Measurements from ENCODE around the gene FKBP9.
"Not testable (repeated sequence)": the region's sequence is repeated elsewhere in the genome, so short reads cannot be mapped to it uniquely, and the experiment has no call there.

Gene FKBP9

GRCh38 chr7:32958046-32959025 lies 1.1 kb downstream of the FKBP9 start:
- DNase-seq (ENCODE audit: low spot score), result no peak

- DNase-seq (ENCODE audit: low spot score), result not testable (repeated sequence)
Observed at GRCh38 chr7:32963880-32964301, 6.7 kb downstream of the FKBP9 start.

DNA sequence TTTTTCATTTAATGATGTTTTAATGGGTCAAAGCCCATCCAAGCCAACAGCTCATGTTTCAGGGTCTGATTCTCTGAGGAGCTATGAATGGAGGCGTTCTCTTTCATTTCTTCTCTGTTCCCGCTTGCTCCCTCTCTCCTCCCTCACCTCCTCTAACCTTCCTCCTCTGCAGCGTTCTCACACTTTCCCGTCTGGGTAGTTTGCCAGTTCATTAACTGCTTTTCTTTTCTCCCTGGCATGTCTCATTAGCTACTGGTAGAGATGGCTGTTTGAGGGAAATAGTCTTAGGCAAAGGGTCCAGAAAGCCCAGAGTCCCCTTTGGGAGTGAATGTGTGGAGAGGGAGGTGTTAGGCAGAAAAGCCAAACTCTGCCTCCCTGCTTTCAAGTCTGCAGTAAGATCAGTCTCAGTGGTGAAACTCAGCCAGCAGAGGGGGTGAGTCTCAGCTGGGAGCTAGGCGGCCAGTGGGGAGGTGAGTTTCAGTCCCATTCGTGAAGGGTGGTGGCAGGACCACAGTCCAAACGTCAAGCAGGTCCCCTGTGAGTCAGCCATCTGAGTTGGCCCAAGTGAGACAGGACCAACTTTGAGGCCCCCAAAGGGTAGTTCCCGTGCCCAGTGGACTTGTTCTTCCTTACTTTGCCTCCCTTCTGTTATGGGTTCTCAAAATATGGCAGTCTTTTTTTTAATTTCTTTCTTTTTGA lies 7.4 kb downstream of the FKBP9 start:
- not testable (repeated sequence) for DNase-seq (ENCODE audit: low spot score)

- not testable (repeated sequence) for DNase-seq (ENCODE audit: low spot score)
Observed at GRCh38 chr7:32966489-32967267, 9.4 kb downstream of the FKBP9 start.

- DNase-seq (ENCODE audit: low spot score), result not testable (repeated sequence)
Observed at GRCh38 chr7:32967268-32967582, 10.0 kb downstream of the FKBP9 start.

DNA sequence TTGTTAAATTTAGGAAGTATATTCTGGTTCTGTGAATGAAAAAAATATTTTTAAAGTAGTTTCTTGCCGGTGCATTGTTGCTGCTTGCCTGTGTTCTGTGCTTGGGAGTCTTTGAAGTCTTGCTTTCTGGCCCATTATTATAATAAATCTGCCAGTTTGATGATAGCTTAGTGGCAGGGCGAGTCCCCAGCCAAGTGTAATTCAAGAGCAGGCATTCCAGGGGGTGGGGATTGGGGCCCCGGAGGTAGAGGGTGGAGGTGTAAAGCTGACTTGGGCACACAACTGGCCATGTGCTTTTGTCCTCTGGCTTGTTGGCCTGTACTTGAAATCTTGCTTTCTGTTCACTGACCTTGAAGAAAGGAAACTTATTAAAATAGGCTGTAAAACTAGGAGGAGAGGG lies 14.7 kb downstream of the FKBP9 start:
- not testable (repeated sequence) for DNase-seq (ENCODE audit: low spot score)

DNA sequence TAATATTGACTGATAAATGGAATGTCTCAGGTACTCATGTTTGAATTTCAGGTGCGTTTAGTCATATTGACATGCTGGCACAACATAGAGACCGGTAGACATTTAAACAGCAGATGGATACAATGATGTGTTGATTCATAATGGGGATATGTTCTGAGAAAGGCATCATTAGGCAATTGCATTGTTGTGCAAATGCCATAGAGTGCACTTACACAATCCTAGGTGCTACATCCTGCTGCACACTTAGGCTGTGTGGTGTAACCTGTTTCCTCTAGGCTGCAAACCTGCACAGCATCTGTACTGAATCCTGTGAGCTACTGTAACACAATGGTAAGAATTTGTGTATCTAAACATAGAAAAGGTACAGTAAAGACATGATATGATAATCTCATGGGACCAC lies 19.9 kb downstream of the FKBP9 start:
- not testable (repeated sequence) for DNase-seq (ENCODE audit: low spot score)

DNA sequence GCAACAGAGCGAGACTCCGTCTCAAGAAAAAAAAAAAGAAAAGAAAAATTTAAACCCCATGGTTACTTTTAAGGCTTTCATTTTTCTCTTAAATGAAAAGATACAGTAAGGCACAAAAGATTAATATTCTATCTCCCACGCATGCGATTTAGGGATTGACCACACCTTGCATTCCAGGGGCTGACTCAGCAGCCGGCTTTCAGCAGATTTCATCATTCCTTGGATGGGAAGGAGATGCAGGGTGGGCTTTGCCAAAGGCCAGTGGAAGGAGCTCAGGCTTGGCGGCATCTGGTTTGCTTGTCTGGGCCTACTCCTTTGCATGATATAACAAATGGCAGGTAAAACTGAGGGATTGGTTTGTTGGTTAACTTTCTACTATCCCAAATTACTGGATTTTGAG lies 22.0 kb downstream of the FKBP9 start:
- DNase-seq (ENCODE audit: low spot score), result not testable (repeated sequence)

- not testable (repeated sequence) for DNase-seq (ENCODE audit: low spot score)
Observed at GRCh38 chr7:32979902-32980301, 22.7 kb downstream of the FKBP9 start.

DNA sequence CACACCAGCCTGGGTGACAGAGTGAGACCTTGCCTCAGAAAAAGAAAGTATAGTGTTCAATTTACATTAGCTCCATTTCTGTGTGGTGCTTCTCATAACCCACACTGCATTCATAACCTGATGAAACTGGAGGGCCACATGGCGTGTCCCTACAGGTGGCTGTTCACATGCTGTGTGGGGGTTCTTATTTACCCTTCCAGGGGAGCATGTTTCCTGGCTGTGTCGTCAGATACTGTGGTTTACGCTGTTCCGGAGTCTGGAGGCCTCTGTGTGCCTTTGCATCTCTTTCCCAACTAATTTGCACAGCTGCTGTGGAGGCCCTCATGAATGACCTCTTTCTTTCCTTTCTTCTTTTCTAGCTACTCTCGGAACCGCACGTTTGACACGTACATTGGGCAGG lies 30.9 kb downstream of the FKBP9 start:
- DNase-seq (ENCODE audit: low spot score), result not testable (repeated sequence)

DNA sequence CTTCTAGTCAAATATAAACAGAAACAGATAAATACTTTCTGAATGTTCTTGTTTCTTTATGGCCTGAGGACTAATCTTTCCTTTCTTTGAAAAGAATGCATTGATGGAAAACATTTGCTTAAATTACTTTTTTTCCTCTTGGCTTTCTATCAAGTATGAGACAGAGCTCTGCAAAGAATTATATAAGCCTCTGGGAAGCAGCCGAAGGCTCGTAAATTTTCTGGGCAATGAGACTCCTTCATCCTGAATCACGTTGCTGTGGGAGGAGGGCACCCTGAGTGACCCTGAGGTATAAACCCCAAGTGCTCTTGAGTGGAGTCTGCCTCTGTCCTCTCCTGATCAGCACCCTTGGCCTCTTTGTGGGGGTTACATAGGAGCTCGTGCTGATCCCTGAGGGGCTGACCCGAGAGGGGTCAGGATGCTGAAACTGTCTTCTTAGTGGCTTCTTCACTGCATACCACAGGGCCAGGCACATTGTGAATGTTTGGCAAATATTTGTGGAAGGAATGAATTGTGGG lies 33.9 kb downstream of the FKBP9 start:
- DNase-seq (ENCODE audit: low spot score), result not testable (repeated sequence)

- DNase-seq (ENCODE audit: low spot score), result not testable (repeated sequence)
Observed at GRCh38 chr7:32991975-32992700, 34.9 kb downstream of the FKBP9 start.

DNA sequence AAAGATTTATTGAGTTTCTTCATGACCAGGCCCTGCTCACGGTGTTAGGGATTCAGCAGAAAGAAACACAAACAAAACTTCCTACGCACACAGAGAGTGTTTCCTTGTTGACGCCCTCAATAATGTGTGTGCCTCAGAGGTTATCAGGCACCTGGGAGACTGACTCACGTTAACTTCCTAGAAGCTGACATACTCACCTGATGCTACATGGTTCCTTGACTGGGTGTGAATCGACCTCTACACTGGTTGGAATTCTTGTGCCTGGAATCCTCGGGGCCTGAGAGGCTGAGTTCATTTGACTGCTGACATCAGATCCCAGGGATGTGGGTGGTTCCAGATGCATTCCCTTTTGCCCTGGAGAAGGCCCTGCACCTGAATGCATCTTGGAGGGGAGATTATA lies 35.5 kb downstream of the FKBP9 start:
- not testable (repeated sequence) for DNase-seq (ENCODE audit: low spot score)

GRCh38 chr7:32997956-32998355 lies 40.7 kb downstream of the FKBP9 start:
- not testable (repeated sequence) for DNase-seq (ENCODE audit: low spot score)

- not testable (repeated sequence) for DNase-seq (ENCODE audit: low spot score)
Observed at GRCh38 chr7:32998361-32999171, 41.3 kb downstream of the FKBP9 start.

DNA sequence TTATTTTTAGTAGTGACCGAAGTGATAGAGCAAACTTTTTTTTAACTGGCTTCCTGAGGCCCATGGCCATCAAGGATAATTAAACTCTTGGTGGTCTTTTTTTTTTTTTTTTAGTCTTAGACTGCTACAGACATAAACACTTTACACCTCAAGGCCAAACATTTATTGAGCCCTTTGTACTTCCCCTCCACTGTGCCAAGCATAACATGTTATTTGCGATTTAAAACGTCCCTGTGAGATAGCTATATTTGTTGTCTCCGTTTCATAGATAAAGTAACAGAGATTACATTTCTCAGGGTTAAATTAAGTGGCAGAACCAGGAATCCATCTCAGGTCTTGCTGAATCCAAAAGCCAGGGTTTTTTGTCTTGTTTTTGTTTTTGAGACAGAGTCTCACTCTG lies 42.1 kb downstream of the FKBP9 start:
- DNase-seq (ENCODE audit: low spot score), result not testable (repeated sequence)

- not testable (repeated sequence) for DNase-seq (ENCODE audit: low spot score)
Observed at GRCh38 chr7:33003111-33003510, 45.9 kb downstream of the FKBP9 start.

- DNase-seq (ENCODE audit: low spot score), result not testable (repeated sequence)
Observed at GRCh38 chr7:33004104-33004616, 46.9 kb downstream of the FKBP9 start.

DNA sequence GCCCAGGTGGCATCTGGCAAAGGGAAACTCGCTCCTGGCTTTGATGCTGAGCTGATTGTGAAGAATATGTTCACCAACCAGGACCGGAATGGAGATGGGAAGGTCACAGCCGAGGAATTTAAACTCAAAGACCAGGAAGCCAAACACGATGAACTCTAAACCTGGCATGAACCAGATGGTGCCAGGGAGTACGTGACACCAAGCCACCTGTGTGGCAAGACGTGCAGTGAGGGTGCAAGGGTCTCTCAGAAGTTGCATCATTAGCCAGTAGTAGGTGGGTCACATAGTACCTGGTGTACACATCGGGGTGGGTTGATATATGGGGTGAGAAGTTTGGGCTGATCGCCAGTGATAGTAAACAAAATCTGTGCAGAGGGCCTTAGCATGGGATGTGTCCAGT lies 48.0 kb downstream of the FKBP9 start:
- not testable (repeated sequence) for DNase-seq (ENCODE audit: low spot score)

GRCh38 chr7:33005690-33006089 lies 48.5 kb downstream of the FKBP9 start:
- not testable (repeated sequence) for DNase-seq (ENCODE audit: low spot score)

Data from germinal center (tissue), 1 donor.